HepG2 (cell line): ENCODE measurements around the gene FOXA1. TPM values are rescaled to one million over a fixed set of nuclear protein-coding genes. Genes with fewer than 3 reads are reported as not detected.

ENCODE experiments used
- MAFK ChIP-seq, 2 experiments: IDR thresholded peaks in 1 of 2; conservative IDR thresholded peaks in 1 of 2; 2 replicates each; pipeline ENCODE4 v1.6.1; 2011; ENCODE audit warnings: improper control_type of control experiment in 2 of 2, low read length in 2 of 2
- MXD4 ChIP-seq: IDR thresholded peaks from 2 replicates; pipeline ENCODE4 v1.6.1; 2016; ENCODE audit warnings: mild to moderate bottlenecking, missing biosample characterization, missing genetic modification reagents
- STAG1 ChIP-seq: sonication (generic); formaldehyde crosslinking; IDR thresholded peaks from 2 replicates; pipeline ENCODE4 v1.4.0; 2020; ENCODE audit warnings: missing genetic modification reagents
- SUZ12 ChIP-seq: fragments of 150-350 bp; IDR thresholded peaks from 2 replicates; pipeline ENCODE4 v1.6.1; 2014; ENCODE audit warnings: low read depth, low read length
- YEATS2 ChIP-seq: sonication (generic); formaldehyde crosslinking; IDR thresholded peaks from 2 replicates; pipeline ENCODE4 v1.4.0; 2020; ENCODE audit warnings: missing genetic modification reagents, borderline replicate concordance
- ZBTB2 ChIP-seq: sonication (generic); formaldehyde crosslinking; IDR thresholded peaks from 2 replicates; pipeline ENCODE4 v1.8.0; 2022; ENCODE audit warnings: low read depth, missing genetic modification reagents
- ZNF616 ChIP-seq: sonication (generic); formaldehyde crosslinking; IDR thresholded peaks from 2 replicates; pipeline ENCODE4 v1.5.0; 2020; ENCODE audit warnings: low read depth, mild to moderate bottlenecking, missing genetic modification reagents
- ZNF772 ChIP-seq: sonication (generic); formaldehyde crosslinking; IDR thresholded peaks from 2 replicates; pipeline ENCODE4 v1.5.0; 2020; ENCODE audit warnings: mild to moderate bottlenecking, missing genetic modification reagents
- ZSCAN29 ChIP-seq: sonication (generic); formaldehyde crosslinking; conservative IDR thresholded peaks from 2 replicates; pipeline ENCODE4 v1.4.0; 2020; ENCODE audit warnings: mild to moderate bottlenecking, missing genetic modification reagents
- polyA plus RNA-seq, 8 experiments: library from polyadenylated mRNA; depleted of rRNA in 3 of 8; stranded (reverse) in 7 of 8; unstranded in 1 of 8; fragments of >200 nt; fragmentation: Illumina TruSeq in 4 of 8; extraction: Trizol in 4 of 8; gene quantifications; 2 replicates each; pipeline versions ENCODE4 v1.2.1 to v1.2.3, GENCODE V29; 2011 to 2016; ENCODE audit warnings: low read depth in 4 of 8, missing spikeins in 1 of 8, mixed read lengths in 1 of 8; ENCODE audit not compliant: insufficient read depth in 1 of 8
- total RNA-seq, 5 experiments: library from RNA; depleted of rRNA; stranded (reverse); fragments of >200 nt; fragmentation: Illumina TruSeq; extraction: Trizol; gene quantifications; 2 replicates each; pipeline ENCODE4 v1.2.3, GENCODE V29; 2016; ENCODE audit warnings: low read depth in 1 of 5
- TF ChIP-seq, protein P1 (sequence below), 2 experiments: sonication (generic) in 1 of 2; formaldehyde crosslinking in 1 of 2; IDR thresholded peaks; 2 replicates each; pipeline versions ENCODE4 v1.4.0 to v1.6.1; 2016 to 2020; ENCODE audit warnings: borderline replicate concordance in 1 of 2, low read depth in 1 of 2, mild to moderate bottlenecking in 1 of 2, missing genetic modification reagents in 1 of 2
- TF ChIP-seq, protein P2 (sequence below): sonication (generic); formaldehyde crosslinking; IDR thresholded peaks from 2 replicates; pipeline ENCODE4 v1.4.0; 2020; ENCODE audit warnings: mild to moderate bottlenecking, missing genetic modification reagents
- TF ChIP-seq, protein P3 (sequence below): sonication (generic); formaldehyde crosslinking; IDR thresholded peaks from 2 replicates; pipeline ENCODE4 v1.8.1; 2023; ENCODE audit warnings: missing genetic modification reagents, mild to moderate bottlenecking, borderline replicate concordance

Gene FOXA1
- total and polyA plus RNA-seq, 2 of the 13 experiments (the other 11 are each of a cell fraction or from before 2014, with no cell fraction given): 43.4 to 58.6 TPM

DNA sequence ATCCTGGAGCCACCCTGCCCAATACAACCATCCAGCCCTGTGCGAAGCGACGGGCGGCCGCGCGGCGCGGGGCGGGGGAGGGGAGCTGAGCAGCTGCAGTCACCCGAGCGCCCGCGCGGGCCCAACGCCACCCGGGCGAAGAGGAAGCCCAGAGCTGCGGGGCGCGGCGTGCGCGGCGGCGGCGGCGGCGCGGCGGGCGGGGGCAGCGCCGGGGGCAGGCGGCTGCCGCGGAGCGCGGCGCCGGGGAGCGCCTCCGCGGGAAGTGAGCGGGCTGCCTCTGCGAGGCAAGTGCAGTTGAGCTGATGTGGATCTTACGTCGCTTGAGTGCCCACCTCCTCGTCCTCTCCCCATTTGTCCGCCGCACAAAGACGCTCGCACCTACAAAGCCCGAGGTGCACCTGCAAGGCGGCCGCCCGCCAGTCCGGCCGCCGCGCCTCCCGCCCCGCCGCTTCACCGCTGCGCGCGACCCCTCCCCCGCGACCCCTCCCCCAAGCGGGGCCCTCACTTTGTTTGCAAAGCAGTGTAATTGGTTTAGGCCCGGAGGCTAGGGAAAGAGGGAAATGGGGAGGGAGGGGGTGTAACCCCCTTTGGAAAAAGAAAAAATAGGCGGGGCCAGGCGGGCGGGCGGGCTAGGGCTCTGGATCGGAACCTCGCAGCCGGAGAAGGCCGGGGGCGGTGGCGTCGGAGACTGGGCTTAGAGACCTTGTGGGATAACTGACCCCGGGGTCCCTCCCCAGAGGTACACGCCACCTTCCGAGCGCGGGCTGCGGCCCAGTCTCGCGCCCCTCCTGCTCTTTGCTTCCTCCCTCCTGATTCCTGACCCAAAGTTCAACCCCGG is at the start of gene FOXA1, which contains the start of gene TTC6 (continued):
- TF ChIP-seq, protein P1, sequence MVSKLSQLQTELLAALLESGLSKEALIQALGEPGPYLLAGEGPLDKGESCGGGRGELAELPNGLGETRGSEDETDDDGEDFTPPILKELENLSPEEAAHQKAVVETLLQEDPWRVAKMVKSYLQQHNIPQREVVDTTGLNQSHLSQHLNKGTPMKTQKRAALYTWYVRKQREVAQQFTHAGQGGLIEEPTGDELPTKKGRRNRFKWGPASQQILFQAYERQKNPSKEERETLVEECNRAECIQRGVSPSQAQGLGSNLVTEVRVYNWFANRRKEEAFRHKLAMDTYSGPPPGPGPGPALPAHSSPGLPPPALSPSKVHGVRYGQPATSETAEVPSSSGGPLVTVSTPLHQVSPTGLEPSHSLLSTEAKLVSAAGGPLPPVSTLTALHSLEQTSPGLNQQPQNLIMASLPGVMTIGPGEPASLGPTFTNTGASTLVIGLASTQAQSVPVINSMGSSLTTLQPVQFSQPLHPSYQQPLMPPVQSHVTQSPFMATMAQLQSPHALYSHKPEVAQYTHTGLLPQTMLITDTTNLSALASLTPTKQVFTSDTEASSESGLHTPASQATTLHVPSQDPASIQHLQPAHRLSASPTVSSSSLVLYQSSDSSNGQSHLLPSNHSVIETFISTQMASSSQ (IDR thresholded peaks at IDR 0.05; ENCODE audit: low read depth): no peak; the same call in 1 of the 2 replicates
- TF ChIP-seq, protein P1 (CRISPR knock-in tag; IDR thresholded peaks at IDR 0.05; ENCODE audit: borderline replicate concordance): no peak; the same call in 1 of the 2 replicates
- TF ChIP-seq YEATS2 (CRISPR knock-in tag) (0 out of 2 replicates have a peak, but pooled peaks have one; percentile 24), ZNF772 (CRISPR knock-in tag) (peak; percentile 95), MAFK (conservative IDR thresholded peaks at IDR 0.05 in 1 of 2, IDR thresholded peaks at IDR 0.05 in 1 of 2; ENCODE audit: low read length in 2 of 2) (no peak), SUZ12 (no peak), ZNF616 (CRISPR knock-in tag) (peak; percentile 77; the same call in 1 of the 2 replicates), MXD4 (CRISPR knock-in tag) (peak; percentile 77; the same call in 1 of the 2 replicates), STAG1 (CRISPR knock-in tag) (no peak; the same call in 1 of the 2 replicates), ZSCAN29 (CRISPR knock-in tag) (no peak), ZBTB2 (CRISPR knock-in tag) (no peak)
- TF ChIP-seq, protein P2, sequence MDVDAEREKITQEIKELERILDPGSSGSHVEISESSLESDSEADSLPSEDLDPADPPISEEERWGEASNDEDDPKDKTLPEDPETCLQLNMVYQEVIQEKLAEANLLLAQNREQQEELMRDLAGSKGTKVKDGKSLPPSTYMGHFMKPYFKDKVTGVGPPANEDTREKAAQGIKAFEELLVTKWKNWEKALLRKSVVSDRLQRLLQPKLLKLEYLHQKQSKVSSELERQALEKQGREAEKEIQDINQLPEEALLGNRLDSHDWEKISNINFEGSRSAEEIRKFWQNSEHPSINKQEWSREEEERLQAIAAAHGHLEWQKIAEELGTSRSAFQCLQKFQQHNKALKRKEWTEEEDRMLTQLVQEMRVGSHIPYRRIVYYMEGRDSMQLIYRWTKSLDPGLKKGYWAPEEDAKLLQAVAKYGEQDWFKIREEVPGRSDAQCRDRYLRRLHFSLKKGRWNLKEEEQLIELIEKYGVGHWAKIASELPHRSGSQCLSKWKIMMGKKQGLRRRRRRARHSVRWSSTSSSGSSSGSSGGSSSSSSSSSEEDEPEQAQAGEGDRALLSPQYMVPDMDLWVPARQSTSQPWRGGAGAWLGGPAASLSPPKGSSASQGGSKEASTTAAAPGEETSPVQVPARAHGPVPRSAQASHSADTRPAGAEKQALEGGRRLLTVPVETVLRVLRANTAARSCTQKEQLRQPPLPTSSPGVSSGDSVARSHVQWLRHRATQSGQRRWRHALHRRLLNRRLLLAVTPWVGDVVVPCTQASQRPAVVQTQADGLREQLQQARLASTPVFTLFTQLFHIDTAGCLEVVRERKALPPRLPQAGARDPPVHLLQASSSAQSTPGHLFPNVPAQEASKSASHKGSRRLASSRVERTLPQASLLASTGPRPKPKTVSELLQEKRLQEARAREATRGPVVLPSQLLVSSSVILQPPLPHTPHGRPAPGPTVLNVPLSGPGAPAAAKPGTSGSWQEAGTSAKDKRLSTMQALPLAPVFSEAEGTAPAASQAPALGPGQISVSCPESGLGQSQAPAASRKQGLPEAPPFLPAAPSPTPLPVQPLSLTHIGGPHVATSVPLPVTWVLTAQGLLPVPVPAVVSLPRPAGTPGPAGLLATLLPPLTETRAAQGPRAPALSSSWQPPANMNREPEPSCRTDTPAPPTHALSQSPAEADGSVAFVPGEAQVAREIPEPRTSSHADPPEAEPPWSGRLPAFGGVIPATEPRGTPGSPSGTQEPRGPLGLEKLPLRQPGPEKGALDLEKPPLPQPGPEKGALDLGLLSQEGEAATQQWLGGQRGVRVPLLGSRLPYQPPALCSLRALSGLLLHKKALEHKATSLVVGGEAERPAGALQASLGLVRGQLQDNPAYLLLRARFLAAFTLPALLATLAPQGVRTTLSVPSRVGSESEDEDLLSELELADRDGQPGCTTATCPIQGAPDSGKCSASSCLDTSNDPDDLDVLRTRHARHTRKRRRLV (CRISPR knock-in tag): no peak
- TF ChIP-seq, protein P3, sequence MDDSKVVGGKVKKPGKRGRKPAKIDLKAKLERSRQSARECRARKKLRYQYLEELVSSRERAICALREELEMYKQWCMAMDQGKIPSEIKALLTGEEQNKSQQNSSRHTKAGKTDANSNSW (CRISPR knock-in tag): no peak
